ENCODE results near the gene BMP6.

Gene BMP6

DNA sequence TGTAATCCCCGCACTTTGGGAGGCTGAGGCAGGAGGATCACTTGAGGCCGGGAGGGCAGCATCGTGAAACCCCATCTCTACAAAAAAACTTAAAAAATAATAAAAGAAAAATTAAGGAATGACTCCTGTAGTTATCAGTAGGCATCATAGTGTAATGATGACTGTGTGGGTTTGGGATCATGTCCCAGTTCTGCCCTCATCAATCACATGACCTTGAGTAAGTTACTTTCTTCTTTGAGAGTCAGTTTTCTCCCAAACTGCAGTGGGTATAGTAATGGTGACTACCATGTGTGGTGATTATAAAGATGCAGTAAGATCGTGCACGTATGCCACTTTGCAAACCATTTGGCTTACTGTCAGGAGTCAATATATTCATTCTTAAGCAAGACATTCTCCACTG is 95.5 kb downstream of the BMP6 start:
- in situ Hi-C loops (cut with MboI; ENCODE audit: low sequenced_read_pairs) = no loop called here

GRCh38 chr6:7823552-7823951 is 97.7 kb downstream of the BMP6 start:
- in situ Hi-C loops (cut with MboI; ENCODE audit: low sequenced_read_pairs) = no loop called here

GRCh38 chr6:7825986-7826385 is 100.1 kb downstream of the BMP6 start:
- in situ Hi-C loops (cut with MboI; ENCODE audit: low sequenced_read_pairs) = no loop called here

- in situ Hi-C loops (cut with MboI; ENCODE audit: low sequenced_read_pairs) = no loop called here
These were observed 101.2 kb downstream of the BMP6 start for GRCh38 chr6:7827142-7827541.

DNA sequence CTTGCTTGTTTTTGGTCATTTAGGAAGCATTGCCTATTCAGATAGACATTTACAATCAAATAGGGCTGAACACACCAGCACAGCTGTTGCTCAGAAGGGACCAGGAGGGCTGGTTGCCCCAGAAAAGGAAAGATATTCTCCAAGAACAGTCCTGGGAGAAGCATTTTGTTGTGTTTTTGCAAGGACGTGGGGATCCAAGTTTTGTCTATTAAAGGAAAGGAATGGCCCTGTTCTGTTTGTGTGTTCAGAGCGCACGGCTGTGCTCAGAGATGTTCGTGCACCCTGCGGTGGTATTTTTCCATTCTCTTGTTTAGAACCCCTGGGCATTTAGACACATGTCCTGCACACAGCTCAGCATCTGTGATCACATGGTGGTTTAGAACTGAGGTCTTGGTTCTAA is 102.2 kb downstream of the BMP6 start:
- in situ Hi-C loops (cut with MboI; ENCODE audit: low sequenced_read_pairs) = no loop called here

- in situ Hi-C loops (cut with MboI; ENCODE audit: low sequenced_read_pairs) = no loop called here
These were observed 107.2 kb downstream of the BMP6 start for GRCh38 chr6:7832904-7833750.

DNA sequence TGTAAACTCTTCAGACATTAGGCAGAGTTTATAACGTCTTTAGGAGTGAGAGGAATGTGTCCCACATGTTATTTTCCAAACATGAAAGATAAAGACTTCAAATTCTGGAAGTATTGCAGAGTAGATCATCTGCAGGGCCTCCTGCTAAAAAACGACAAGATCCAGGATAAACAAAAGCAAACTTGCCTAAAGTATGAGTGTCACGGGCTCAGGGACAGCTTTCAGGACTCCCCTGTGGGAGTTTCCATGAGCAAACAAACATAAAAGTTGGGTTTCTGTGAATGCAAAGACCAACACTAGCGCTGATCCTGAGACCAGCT is 107.8 kb downstream of the BMP6 start:
- in situ Hi-C loops (cut with MboI; ENCODE audit: low sequenced_read_pairs) = no loop called here

GRCh38 chr6:7836371-7837026 is 110.6 kb downstream of the BMP6 start:
- in situ Hi-C loops (cut with MboI; ENCODE audit: low sequenced_read_pairs) = no loop called here

GRCh38 chr6:7841781-7842468 is 116.0 kb downstream of the BMP6 start:
- in situ Hi-C loops (cut with MboI; ENCODE audit: low sequenced_read_pairs) = no loop called here

GRCh38 chr6:7846966-7847818 is 121.3 kb downstream of the BMP6 start:
- in situ Hi-C loops (cut with MboI; ENCODE audit: low sequenced_read_pairs) = no loop called here

GRCh38 chr6:7848229-7848628 is 122.3 kb downstream of the BMP6 start:
- in situ Hi-C loops (cut with MboI; ENCODE audit: low sequenced_read_pairs) = no loop called here

DNA sequence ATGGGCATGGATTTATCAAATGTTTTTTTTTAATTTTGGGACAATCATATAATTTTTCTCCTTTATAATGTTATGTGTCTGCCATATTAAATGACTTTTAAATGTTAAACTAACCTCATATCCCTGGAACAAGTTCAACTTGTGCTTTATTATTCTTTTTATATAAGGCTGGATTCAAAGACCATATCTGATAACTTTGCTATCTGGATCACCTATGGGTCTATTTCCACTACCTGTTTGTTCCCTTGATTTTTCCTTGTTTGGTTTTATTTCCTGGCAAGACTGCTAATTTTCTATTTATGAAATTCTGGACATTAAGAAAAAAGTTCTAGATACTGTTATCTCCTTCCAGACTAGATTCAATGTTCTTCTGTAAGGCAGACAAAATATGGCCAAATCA is 125.9 kb downstream of the BMP6 start:
- in situ Hi-C loops (cut with MboI; ENCODE audit: low sequenced_read_pairs) = no loop called here

- in situ Hi-C loops (cut with MboI; ENCODE audit: low sequenced_read_pairs) = no loop called here
These were observed 133.7 kb downstream of the BMP6 start for GRCh38 chr6:7859591-7859990.

DNA sequence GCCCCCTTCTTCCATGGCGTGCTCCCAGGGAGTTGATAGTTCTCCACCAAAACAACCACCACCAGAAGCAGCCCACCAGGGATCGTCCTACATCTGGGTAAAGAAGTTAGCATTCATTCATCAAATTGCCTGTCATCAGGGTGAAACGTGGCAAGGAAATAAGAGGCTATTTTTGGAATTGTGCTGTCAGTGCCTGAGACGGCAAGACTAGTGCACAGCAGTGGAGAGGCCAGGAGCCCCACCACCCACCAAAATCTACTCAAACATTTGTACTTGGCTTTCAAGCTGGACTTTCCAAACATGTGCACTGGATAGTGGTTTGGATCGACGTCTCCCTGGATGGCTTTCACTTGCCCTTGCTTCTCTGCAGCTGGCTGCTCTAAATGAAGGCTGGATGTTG is 139.9 kb downstream of the BMP6 start:
- in situ Hi-C loops (cut with MboI; ENCODE audit: low sequenced_read_pairs) = no loop called here

DNA sequence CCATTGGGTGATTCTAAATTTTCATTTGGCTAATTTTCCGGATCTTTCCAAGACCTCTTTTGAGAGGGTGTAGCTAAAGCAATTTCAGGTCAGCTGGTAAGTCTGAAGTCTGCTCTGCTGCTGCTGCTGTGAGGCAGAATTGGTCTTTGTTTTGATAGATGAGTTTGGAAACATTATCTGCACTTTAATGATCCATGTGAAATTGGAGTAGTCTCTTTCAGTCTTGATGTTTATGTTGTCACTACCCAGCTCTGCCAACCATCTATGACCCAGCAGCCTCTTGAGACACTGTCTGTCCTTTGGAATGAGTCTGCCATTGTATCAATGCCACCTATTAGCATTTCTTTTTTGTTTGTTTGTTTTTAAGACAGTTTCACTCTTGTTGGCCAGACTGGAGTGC is 140.6 kb downstream of the BMP6 start:
- in situ Hi-C loops (cut with MboI; ENCODE audit: low sequenced_read_pairs) = no loop called here

GRCh38 chr6:7868926-7869325 is 143.0 kb downstream of the BMP6 start:
- in situ Hi-C loops (cut with MboI; ENCODE audit: low sequenced_read_pairs) = no loop called here

- in situ Hi-C loops (cut with MboI; ENCODE audit: low sequenced_read_pairs) = no loop called here
These were observed 152.6 kb downstream of the BMP6 start for GRCh38 chr6:7878401-7878964.

DNA sequence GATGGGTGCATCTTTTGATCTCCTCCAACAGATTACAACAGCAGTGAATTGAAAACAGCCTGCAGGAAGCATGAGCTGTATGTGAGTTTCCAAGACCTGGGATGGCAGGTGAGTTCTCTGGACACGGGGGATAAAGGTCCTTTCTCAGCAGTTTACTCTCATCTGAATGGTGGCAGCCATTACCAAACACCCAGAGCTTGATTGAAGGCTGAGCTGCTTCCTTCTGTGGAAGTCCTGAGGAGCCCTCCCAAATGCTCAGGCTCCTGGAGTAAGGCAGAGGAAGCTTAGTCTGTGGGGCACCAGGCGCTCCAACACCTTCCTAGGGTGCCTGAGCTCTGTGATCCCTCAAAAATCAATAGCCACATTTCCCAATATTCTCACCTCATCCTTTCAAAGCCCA is 153.1 kb downstream of the BMP6 start:
- in situ Hi-C loops (cut with MboI; ENCODE audit: low sequenced_read_pairs) = no loop called here

DNA sequence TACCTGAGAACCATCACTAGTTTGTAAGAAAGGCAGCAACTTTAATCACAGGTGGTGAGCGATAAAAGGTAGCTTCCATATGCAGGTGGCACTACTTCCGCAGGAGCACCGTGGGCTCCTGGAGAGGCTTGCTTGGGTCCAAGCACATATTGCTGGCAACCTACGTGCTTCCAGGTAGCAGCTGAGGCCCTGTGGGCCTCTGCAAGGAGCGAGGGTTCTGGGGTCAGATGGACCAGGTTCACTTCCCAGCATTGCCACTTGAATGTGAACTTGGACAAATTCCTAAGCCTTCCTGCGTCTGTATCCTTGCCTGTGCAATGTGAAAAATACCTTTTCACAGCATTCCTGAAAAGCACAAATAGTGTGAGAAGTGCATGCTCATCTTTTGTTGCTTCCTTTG is 153.7 kb downstream of the BMP6 start:
- in situ Hi-C loops (cut with MboI; ENCODE audit: low sequenced_read_pairs) = no loop called here

GRCh38 chr6:7879980-7880717 is 154.2 kb downstream of the BMP6 start:
- in situ Hi-C loops (cut with MboI; ENCODE audit: low sequenced_read_pairs) = no loop called here
